NAMALWA (cell line): Measurements from ENCODE around the gene OR2T35.
"Not testable (repeated sequence)": the region's sequence is repeated elsewhere in the genome, so short reads cannot be mapped to it uniquely, and the experiment has no call there.

Experiments used
- DNase-seq: peaks from one replicate; pipeline ENCODE4 v3.0.0-alpha.2; 2015; ENCODE audit warnings: low spot score

OR2T35 gene

GRCh38 chr1:248645178-248645577 lies at the start of gene OR2T35:
TSS of gene OR2T35 (minus strand) at chr1:248645278. CDS start at chr1:248639258, 6,020 bp downstream.
- not testable (repeated sequence) for DNase-seq

DNA sequence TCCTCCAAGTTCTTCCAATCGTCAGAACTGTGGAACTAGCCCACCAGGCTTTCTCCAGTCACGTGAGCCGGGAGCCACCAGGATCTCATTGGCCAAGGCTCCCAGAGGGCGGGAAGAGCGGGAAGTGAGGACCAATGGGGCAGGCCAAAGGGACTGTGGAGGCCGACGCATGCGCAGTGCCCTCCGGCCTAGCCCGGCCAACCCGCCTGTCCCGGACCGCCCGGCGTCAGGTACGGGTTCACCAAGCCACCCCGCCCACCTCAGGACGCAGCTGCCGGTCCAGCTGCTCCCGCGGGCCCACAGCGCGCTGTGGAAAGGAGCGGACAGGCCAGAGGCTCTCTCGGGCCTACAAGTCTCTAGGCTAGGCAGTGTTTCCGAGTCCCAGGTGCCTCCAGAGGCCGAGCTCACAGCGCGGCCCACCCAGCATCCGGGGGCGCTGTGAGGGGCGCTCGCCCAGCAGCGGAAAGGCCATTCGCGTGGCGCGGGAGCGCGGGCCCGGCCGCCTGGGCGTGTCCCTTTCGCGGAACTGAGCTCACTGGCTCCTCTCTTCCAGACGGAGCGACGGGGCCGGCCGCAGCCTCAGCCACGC lies 46.6 kb upstream of the OR2T35 start:
- DNase-seq: no peak

- no peak for DNase-seq
Observed at GRCh38 chr1:248688527-248689298, 43.6 kb upstream of the OR2T35 start.

GRCh38 chr1:248686815-248687214 lies 41.7 kb upstream of the OR2T35 start:
- DNase-seq: peak; percentile 40

DNA sequence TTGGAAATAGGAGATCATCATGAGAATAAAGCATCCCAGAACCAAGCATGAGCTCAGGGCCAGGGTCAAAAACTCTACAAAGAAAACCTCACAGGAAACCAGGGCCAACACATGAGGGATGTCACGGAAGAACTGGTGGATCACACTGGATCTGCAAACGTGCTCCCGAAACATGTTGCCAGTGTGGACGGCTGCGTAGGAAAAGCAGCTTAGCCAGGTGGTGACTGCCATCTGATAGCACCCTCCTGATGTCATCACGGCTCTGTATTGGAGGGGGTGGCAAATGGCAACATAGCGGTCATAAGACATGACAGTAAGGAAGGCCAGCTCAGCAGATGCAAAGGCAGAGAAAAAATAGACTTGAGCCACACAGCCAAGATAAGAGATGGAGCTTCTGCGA lies 36.6 kb upstream of the OR2T35 start:
- no peak for DNase-seq

GRCh38 chr1:248670003-248670402 lies 24.9 kb upstream of the OR2T35 start:
- DNase-seq: no peak

GRCh38 chr1:248663453-248664328 lies 18.6 kb upstream of the OR2T35 start:
- DNase-seq: not testable (repeated sequence)

DNA sequence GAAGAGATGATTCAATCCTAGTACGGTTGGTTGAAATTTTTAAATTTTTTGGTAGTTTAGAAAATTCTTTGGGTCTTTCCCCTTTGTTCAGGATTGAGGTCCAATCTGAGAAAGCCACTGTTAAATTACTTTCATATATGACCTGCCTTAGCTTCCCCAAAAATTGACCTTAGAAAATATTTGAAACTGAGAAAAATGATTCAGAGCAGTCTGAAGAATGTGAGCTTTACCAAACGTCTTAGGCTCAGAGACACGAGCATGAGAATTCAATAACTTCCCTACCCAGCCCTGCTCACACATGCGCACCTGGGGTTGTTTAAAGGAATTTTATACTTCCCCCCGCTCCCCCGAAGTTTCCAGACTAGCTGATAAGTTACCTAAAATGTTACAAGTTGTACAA lies 11.7 kb upstream of the OR2T35 start:
- DNase-seq: not testable (repeated sequence)

GRCh38 chr1:248655354-248655753 lies 10.3 kb upstream of the OR2T35 start, which contains the start of gene OR2T27:
TSS of gene OR2T27 (minus strand) at chr1:248655528. CDS start at chr1:248650884, 4,644 bp downstream.
- not testable (repeated sequence) for DNase-seq

GRCh38 chr1:248648770-248649536 lies 3.9 kb upstream of the OR2T35 start:
- not testable (repeated sequence) for DNase-seq

GRCh38 chr1:248642971-248643651 lies 2.0 kb downstream of the OR2T35 start:
- not testable (repeated sequence) for DNase-seq

- not testable (repeated sequence) for DNase-seq
Observed at GRCh38 chr1:248641583-248641982, 3.5 kb downstream of the OR2T35 start.

DNA sequence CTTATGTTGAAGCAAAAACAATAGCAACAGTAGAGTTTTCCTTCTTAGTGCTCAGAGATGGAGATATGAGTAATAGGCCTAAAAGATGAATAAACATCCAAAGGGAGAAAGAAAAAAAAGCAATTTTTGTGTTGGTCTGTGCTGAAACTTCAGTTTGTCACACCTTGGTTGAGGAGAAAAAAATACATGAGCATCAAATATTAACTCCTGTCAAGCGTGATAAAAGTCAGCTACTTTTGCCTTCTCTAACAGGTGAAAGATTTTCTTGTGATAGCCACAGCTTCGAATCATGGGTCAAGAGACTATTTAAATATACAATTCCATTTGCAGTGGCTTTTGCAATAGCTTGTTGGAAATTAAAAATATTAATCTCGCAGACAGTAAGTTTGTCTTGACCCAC lies 4.2 kb downstream of the OR2T35 start:
- not testable (repeated sequence) for DNase-seq

DNA sequence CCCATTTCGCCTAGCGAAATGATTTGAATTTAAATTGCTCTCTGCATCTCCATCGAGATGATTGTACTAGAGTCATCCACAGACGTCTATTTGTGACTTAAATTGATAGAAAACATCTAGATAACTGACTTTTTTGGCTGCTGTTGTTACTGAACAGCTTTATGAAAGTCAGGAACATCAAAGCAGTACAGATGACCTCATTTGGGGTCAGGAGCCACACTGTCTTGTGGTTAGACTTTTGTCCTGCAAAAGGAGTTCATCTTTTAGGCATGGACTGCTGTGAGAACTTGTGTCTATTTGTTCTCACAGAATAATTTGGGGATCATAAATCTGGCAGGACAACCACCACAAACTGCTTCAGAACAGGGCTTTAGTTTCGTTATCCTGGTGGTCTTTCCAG lies 5.4 kb downstream of the OR2T35 start:
- not testable (repeated sequence) for DNase-seq

GRCh38 chr1:248636612-248637011 lies 8.5 kb downstream of the OR2T35 start:
- DNase-seq: not testable (repeated sequence)

DNA sequence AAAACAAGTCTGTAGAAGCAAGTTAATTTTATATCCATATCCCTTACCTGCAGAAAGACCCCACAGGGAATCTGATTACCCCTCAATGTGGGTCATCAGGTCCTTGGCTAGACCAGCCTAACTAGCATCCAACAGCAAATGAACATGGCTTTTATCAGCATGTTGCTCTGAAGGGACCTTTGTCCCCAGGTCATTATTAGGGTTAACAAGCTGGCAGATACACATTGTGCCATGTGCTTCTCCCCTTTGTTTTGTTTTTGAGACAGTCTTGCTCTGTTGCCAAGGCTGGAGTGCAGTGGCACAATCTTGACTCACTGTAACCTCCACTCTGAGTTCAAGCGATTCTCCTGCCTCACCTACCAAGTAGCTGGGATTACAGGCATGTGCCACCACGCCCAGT lies 10.1 kb downstream of the OR2T35 start, which contains the start of gene OR2T11:
TSS of gene OR2T11 (minus strand) at position 101 of the 400 bp plus-strand sequence. CDS start 7,963 bp downstream, outside the sequence.
- DNase-seq: not testable (repeated sequence)

DNA sequence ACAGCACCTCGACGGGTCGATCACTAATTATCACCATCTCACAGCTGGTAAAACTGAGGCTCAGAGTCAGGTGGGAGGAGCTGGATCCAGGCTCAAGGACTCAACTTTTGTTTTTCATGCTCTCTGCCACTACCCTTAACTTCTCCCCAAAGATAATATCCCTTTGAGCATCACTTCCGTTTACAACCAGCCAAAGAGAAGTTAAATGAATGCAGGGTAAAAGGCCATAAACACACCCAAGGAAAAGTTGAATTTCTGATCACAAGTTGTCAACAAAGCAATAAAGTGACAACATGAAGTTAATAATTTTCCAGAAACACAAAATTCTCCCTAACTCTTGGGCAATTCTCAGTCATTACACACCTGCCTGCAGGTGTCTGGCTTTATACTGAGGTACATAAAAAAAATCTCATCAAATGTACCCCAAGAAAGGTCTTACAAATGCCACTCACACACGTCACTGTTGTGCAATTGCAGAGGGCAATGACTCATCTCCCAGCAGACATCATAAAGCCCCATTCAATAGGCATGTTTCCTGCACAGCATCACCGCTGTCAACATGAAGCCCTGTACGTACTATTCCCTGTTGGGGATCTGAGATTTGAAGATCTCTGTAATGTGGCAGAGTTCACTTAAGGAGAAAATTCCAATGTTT lies 13.6 kb downstream of the OR2T35 start:
- no peak for DNase-seq

GRCh38 chr1:248630551-248630950 lies 14.5 kb downstream of the OR2T35 start:
- DNase-seq: no peak

DNA sequence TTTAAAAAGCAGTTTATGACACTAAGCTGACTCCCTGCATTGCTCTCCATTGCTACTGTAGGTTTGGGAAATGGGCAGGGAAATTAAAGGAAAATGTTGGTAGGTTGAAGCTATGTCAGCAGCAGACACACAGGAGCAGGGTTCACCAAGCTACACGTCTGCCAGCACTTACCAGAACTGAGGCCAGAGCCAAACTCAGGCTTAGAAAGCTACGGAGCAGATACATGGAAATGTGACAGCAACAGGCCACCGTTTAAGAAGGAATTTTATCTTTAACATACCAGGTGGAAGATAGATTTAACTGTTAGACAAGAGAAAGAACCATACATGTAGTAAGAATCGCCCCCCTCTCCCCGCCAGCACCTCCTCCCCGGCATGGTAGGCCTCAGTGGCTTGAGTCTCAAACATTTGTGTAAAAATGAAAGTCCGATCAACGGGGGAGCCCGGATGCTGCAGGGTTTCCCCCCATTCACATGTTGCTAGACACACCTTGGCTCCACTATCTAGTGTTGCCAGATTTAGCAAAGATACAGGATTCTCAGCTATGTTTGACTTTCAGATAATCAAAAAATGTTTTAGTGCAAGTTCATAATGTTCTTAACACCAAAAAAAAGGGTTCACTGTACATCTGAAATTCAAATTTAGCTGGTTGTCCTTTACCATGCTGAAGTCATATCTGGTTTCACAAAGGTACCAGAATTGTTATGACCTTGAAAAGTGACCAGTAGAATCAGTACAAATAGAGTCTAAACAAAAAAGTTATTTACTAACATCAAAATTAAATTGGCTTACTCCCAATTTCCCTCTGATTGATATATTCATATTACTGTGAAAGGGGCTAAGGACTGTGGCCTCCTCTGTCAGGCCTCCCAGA lies 16.9 kb downstream of the OR2T35 start:
- DNase-seq: no peak
